AML-193 (cell line): ENCODE results near the gene ABCC1.
"Not testable (repeated sequence)": the region's sequence is repeated elsewhere in the genome, so short reads cannot be mapped to it uniquely, and the experiment has no call there.

ENCODE experiments used
- DNase-seq, 2 experiments: peaks; one replicate each; lab custom pipeline; 2025; lab: John Stamatoyannopoulos, UW

The ABCC1 gene

DNA sequence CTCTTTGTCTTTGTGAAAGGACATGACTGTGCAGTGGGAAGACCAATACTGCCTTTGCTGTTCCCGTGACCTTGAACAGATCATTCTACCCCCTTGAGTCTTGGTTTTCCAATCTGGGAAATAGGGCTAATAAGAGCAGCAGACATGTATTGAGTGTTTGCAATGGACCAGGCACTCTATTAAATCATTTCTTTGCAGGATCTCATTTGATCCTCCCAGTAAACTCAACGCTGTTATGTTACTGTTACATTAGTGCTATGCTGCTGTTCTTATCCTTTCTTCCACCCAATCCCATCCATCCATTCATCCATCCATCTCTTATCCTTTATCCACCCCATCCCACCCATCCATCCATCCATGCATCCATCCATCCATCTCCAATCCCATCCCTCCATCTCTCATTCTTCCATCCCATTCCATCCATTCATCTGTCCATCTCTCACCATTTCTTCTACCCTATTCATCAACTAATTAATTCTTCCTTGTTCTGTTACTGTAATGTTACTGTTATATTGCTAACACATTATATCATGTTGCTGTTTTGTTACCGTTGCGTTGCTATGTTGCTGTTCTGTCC, 208.8 kb downstream of the ABCC1 start:
- DNase-seq, result no peak

- DNase-seq, result peak in 1 of 2 experiments; percentile 10
Measured at GRCh38 chr16:16158741-16159374, 209.4 kb downstream of the ABCC1 start.

DNA sequence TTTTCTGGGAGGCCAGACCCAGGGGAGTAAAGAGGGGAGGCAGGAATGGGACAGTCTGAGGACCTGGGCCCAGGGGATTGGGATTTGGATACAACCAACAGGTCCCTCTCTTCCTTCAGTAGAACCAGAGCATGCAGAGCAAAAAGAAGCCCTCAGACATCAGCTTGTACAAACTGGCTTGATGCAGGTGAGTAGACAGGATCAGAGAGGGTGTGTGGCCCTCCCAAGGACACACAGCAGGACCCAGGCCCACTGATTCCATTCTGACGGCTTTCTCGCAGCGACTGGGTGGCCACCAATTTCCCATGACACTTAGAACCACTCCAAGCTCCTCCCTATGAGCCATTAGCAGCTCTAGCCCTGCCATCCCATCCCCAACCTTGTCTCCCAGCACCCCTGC, 210.2 kb downstream of the ABCC1 start:
- no peak for DNase-seq

GRCh38 chr16:16161319-16161718, 211.9 kb downstream of the ABCC1 start:
- no peak for DNase-seq

DNA sequence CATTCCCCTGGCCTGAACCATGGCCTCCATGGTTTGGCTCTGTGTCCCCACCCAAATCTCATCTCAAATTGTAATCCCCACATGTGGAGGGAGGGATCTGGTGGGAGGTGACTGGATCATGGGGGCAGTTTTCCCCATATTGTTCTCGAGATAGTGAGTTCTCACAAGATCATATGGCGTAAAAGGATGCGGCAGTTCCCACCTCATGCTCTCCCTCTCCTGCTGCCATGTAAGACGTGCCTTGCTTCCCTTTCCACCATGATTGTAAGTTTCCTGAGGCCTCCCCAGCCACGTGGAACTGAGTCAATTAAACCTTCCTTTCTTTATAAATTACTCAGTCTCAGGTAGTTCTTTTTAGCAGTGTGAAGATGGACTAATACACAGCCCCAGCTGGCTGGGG, 212.4 kb downstream of the ABCC1 start:
- not testable (repeated sequence) for DNase-seq

DNA sequence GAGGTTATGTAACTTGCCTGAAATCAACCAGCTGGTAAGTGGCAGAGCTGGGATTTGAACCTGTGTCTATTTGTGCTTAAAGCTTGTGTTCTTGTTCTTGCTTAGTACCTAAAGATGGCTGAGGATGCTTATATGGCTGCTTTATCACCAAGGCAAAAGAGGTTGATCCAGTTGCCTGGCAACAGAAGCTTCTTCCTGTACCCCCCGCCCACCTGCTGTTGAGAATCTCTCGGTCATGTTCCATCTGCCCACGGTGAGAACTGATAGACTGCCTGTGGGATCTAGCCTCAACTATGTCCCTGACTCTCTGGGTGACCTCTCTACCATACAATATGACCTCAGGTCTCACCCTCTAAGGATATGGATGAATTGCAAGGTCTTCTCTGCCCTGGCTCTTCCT, 213.2 kb downstream of the ABCC1 start:
- DNase-seq, result no peak

- DNase-seq, result no peak
Measured at GRCh38 chr16:16163109-16163508, 213.7 kb downstream of the ABCC1 start.

- no peak for DNase-seq
Measured at GRCh38 chr16:16163571-16163970, 214.2 kb downstream of the ABCC1 start.

DNA sequence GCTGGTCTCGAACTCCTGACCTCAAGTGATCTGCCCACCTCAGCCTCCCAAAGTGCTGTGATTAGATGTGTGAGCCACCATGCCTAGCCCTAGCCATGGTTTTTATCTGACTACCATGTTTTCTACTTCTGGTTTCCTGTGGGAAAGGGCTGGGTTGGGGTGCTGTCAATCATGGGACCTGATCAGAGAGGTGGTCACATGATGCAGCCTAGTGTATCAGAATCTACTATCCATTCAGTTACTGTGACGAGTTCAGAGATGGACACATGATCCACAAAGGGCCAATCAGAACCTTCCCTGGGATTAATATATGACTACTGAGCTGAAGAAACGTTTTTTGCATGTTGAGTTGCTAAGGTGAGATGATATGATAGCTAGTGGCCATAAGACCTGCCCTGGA, 214.8 kb downstream of the ABCC1 start:
- no peak for DNase-seq

DNA sequence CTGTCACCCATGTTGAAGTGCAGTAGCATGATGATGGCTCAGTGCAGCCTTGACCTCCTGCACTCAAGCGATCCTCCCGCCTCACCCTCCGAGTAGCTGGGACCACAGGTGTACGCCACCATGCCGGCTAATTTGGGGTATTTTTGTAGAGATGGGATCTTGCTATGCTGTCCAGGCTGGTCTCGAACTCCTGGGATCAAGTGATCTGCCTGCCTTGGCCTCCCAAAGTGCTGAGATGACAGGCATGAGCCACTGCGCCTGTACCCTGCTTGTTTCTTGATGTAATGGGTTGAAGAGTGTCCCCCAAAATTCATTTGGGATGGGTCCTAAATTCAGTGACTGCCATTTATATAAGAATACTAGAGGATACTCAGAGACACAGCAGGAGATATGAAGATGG, 216.7 kb downstream of the ABCC1 start:
- no peak for DNase-seq

DNA sequence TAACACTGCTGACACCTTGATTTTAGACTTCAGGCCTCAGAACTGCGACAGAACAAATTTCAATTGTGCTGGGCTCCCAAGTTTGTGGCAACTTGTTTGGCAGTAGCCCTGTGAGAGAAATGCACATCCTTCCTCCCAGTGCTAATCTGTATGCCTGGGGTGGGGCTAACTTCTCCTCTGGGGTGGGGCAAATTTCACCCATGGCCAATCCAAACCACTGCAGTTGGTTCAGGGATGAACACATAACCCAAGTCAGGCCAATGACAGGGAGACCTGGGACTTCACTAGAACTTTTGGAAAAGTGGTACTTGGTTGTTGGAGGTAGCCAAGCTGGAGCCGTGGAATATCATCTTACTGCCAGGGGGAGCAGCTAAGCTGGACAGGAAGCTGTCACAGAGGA, 217.5 kb downstream of the ABCC1 start:
- no peak for DNase-seq

- DNase-seq, result no peak
Measured at GRCh38 chr16:16167927-16168326, 218.5 kb downstream of the ABCC1 start.

DNA sequence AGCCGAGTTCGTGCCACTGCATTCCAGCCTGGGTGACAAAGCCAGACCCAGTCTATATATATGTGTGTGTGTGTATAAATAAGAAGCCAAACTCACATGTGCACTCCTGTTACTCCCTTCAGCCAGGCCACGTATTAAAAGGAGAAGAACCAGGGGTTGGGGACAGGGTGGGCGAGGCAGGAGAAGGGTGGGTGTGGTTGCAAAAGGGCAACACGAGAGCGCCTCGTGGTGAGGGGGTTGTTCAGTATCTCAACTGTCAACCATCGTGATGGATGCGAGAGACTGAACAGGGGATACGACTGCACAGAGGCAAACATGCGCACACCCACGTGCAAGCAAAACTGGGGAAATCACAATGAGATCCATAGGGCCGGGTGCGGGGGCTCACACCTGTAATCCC, 219.0 kb downstream of the ABCC1 start:
- DNase-seq, result no peak

- DNase-seq, result no peak
Measured at GRCh38 chr16:16169615-16170014, 220.2 kb downstream of the ABCC1 start.

- DNase-seq, result no peak
Measured at GRCh38 chr16:16171332-16171919, 222.0 kb downstream of the ABCC1 start.

DNA sequence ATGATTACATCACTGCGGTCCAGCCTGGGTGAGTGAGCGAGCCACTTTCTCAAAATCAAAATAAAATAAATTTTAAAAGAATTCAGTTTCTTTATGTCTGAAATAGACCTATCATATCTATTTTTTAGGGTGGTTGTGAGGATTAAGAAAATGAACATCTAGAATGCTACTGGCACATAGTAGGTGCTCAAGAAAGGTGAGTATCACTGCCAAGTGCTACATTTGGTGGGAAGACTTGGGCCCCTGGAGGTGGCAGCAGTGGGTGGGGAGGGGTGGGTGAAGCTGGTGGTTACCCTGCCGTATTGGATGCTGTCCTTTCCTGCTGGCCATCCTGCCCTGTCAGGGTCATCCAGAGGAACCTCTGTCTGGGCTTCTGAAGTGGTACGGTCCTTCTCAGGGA, 223.6 kb downstream of the ABCC1 start:
- no peak for DNase-seq

- DNase-seq, result no peak
Measured at GRCh38 chr16:16175296-16175695, 225.9 kb downstream of the ABCC1 start.

DNA sequence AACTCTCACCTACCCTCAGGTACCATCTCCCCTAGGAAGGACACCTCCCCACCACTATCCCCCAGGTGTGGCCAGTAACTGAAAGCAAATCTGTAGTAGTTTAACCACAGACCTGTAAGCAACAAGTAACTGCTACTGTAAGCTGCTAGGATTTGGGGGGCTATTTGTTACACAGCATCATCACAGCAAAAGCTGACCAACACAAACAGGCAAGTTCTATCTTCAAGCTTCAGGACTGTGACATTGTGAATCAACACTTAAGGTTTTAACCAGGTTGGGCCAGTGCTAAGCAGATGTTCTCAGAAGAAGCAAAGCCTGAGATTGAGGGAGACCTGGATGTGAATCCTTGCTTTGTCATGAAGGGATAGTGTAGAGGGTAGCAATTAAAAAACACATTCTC, 226.9 kb downstream of the ABCC1 start:
- no peak for DNase-seq

GRCh38 chr16:16178455-16179162, 229.2 kb downstream of the ABCC1 start:
- no peak for DNase-seq

DNA sequence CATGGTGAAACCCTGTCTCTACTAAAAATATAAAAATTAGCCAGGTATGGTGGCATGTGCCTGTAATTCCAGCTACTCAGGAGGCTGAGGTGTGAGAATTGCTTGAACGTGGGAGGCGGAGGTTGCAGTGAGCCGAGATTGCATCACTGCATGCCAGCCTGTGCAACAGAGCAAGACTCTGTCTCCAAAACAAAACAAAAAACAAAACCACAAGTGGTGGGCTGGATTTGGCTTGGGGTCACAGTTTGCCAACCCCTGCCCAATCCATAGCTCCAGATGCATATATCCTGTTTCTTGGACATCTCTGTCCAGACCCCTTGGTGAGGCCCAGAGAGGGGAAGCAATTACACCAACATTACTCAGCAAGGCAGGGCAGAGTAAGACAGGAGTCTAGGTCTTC, 232.3 kb downstream of the ABCC1 start:
- DNase-seq, result not testable (repeated sequence)

GRCh38 chr16:16182918-16183317, 233.5 kb downstream of the ABCC1 start:
- DNase-seq, result no peak

- no peak for DNase-seq
Measured at GRCh38 chr16:16183562-16183961, 234.1 kb downstream of the ABCC1 start.

- no peak for DNase-seq
Measured at GRCh38 chr16:16184594-16184993, 235.2 kb downstream of the ABCC1 start.
